Esophagus mucosa (tissue), 1 donor: ENCODE measurements around the gene UQCRH. TPM values are rescaled to one million over a fixed set of nuclear protein-coding genes. Genes with fewer than 3 reads are reported as not detected.
"Not testable (repeated sequence)": the region's sequence is repeated elsewhere in the genome, so short reads cannot be mapped to it uniquely, and the experiment has no call there.

Source experiments
- ATAC-seq: fragments of 200-7000 bp; cut with Tn5 transposase; one replicate; pipeline ENCODE4 v1.9.1; 2020
- total RNA-seq: library from RNA; stranded (reverse); gene quantifications from one replicate; pipeline ENCODE4 v1.2.4, GENCODE V29; 2023
- donor health status: DM: yes; HTN: yes; CAD: no.

UQCRH gene
- total RNA-seq, 1 donor from 2014 or later: 291 TPM

GRCh38 chr1:46334030-46334384, 30.5 kb downstream of the UQCRH start:
- ATAC-seq: no peak

GRCh38 chr1:46335081-46335480, 31.6 kb downstream of the UQCRH start:
- no peak for ATAC-seq

GRCh38 chr1:46337409-46337808, 33.9 kb downstream of the UQCRH start:
- not testable (repeated sequence) for ATAC-seq

- peak; percentile 94 for ATAC-seq
These were observed 37.1 kb downstream of the UQCRH start, which contains the start of gene NSUN4 for GRCh38 chr1:46340404-46341221. Gene NSUN4 (plus strand): TSS chr1:46340807. CDS start chr1:46340827, 20 bp downstream.

GRCh38 chr1:46341222-46342083, 38.0 kb downstream of the UQCRH start:
- no peak for ATAC-seq

- no peak for ATAC-seq
These were observed 38.7 kb downstream of the UQCRH start for GRCh38 chr1:46342084-46342656.

GRCh38 chr1:46342677-46343350, 39.3 kb downstream of the UQCRH start:
- no peak for ATAC-seq

GRCh38 chr1:46343351-46343695, 39.8 kb downstream of the UQCRH start:
- ATAC-seq: no peak

- ATAC-seq: no peak
These were observed 40.2 kb downstream of the UQCRH start for GRCh38 chr1:46343705-46344104.

- ATAC-seq: no peak
These were observed 41.0 kb downstream of the UQCRH start for GRCh38 chr1:46344481-46344880.

GRCh38 chr1:46345281-46345680, 41.8 kb downstream of the UQCRH start:
- no peak for ATAC-seq

GRCh38 chr1:46352363-46352762, 48.9 kb downstream of the UQCRH start:
- ATAC-seq: no peak

GRCh38 chr1:46355920-46356319, 52.4 kb downstream of the UQCRH start:
- not testable (repeated sequence) for ATAC-seq

GRCh38 chr1:46362158-46362557, 58.7 kb downstream of the UQCRH start:
- no peak for ATAC-seq

- no peak for ATAC-seq
These were observed 59.6 kb downstream of the UQCRH start for GRCh38 chr1:46363121-46363520.

GRCh38 chr1:46364612-46365011, 61.1 kb downstream of the UQCRH start:
- ATAC-seq: no peak

GRCh38 chr1:46365796-46366195, 62.3 kb downstream of the UQCRH start:
- not testable (repeated sequence) for ATAC-seq

Other genes with a start within 250 kb of the UQCRH start
- 5.5 TPM for gene PIK3R3, start 171.1 kb upstream of the UQCRH start, total RNA-seq
- gene TSPAN1, start 128.6 kb upstream of the UQCRH start, total RNA-seq: 4.7 TPM
- gene P3R3URF, start 127.2 kb upstream of the UQCRH start, total RNA-seq: not detected
- 28.3 TPM for gene POMGNT1, start 105.3 kb upstream of the UQCRH start, total RNA-seq
- gene LURAP1, start 100.4 kb upstream of the UQCRH start, total RNA-seq: 1.7 TPM
- 5.2 TPM for gene RAD54L, start 55.9 kb upstream of the UQCRH start, total RNA-seq
- 42.0 TPM for gene LRRC41, start 82 bp upstream of the UQCRH start, total RNA-seq
- 18.5 TPM for gene NSUN4, start 37.1 kb downstream of the UQCRH start, total RNA-seq
- gene FAAH, start 90.6 kb downstream of the UQCRH start, total RNA-seq: 8.7 TPM
- gene DMBX1, start 186.1 kb downstream of the UQCRH start, total RNA-seq: not detected
- gene KNCN, start 247.9 kb downstream of the UQCRH start, total RNA-seq: not detected